CD4-positive, alpha-beta T cell treated with Interleukin-6 at 100 ng/mL for 8 hours (primary cell): ENCODE data around the gene ATG5.

Experiments used
- DNase-seq: peaks from one replicate; pipeline ENCODE4 v3.0.0-alpha.2; 2020; ENCODE audit warnings: mixed read lengths, low spot score

The ATG5 gene

GRCh38 chr6:106178900-106179299 is 146.7 kb downstream of the ATG5 start:
- DNase-seq, result no peak

DNA sequence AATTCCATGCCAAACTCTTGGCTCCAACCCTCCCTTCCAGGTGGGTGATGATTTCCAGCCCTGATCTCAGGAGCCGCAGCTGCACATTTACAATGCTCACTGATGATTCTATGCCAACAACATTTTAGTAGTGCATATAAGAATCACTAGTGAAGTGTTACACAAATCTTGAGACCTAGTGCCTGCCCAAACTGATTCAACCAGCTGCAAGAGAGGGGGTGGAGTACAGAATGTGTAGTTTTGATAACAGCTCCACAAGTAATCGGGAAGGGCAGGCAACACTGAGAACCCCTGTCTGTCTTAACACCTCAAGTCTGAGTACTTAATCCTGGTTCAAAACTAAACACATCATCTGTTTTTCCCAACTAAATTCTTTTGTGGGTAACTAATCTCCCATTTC is 147.8 kb downstream of the ATG5 start:
- DNase-seq, result no peak

GRCh38 chr6:106173124-106173879 is 152.3 kb downstream of the ATG5 start:
- no peak for DNase-seq

GRCh38 chr6:106170030-106170791 is 155.3 kb downstream of the ATG5 start:
- no peak for DNase-seq

- DNase-seq, result no peak
Measured at GRCh38 chr6:106169517-106169916, 156.0 kb downstream of the ATG5 start.

GRCh38 chr6:106168097-106168888 is 157.3 kb downstream of the ATG5 start:
- no peak for DNase-seq

DNA sequence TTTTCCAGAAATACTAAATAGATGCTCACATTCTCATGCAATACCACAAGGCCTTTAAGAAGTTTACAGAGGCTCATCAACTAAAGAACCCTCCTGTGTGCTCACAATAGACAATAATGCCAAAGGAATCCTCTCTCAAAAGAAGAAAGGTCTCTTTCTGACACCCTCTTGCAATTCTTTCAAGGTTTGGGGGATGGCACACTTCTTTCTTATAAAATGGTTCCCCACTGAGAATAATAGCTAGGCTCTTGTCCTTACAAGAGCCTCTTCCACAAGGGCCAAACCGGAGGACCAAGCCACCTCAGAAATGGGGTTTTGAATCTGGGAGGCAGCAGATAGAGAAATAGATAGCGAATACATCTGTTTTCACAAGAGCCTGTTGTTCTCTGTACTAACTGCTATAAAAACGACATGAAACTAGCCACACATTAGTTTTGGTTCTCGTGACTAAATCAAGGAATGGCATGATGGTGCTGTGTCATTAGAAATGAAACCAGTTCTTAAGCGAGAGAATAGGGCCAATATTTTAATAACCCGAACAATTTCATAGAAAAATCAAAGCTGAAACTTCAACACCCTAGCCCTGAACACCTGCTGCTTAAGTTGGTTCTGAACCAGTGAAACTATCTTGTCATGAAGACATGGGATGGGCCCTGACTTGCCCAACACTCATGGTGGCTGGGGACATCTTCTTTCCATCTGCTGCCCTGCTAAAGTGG is 158.3 kb downstream of the ATG5 start:
- DNase-seq, result no peak

DNA sequence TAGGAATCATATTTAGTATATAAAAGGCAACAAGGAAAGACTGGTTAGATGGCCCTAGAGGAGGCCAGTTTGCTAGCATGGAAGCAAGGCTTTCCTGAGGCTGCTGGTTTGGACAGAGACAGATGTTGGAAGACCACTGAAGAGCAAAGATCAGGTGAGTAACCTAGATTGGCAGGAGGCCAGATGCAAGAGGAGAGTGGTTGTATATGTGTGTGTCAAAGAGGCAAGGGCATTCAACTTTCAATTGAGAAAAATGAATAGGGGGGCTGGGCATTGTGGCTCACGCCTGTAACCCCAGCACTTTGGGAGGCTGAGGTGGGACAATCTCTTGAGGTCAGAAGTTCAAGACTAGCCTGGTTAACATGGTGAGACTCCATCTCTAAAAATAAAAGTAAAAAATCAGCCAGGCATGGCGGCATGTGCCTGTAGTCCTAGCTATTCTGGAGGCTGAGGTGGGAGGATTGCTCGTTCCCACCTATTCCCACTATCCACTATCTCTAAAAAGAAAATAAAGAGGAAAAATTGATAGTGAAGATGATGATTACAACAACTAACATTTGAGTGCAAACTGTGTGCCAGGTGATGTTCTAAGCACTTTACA is 159.6 kb downstream of the ATG5 start:
- no peak for DNase-seq

DNA sequence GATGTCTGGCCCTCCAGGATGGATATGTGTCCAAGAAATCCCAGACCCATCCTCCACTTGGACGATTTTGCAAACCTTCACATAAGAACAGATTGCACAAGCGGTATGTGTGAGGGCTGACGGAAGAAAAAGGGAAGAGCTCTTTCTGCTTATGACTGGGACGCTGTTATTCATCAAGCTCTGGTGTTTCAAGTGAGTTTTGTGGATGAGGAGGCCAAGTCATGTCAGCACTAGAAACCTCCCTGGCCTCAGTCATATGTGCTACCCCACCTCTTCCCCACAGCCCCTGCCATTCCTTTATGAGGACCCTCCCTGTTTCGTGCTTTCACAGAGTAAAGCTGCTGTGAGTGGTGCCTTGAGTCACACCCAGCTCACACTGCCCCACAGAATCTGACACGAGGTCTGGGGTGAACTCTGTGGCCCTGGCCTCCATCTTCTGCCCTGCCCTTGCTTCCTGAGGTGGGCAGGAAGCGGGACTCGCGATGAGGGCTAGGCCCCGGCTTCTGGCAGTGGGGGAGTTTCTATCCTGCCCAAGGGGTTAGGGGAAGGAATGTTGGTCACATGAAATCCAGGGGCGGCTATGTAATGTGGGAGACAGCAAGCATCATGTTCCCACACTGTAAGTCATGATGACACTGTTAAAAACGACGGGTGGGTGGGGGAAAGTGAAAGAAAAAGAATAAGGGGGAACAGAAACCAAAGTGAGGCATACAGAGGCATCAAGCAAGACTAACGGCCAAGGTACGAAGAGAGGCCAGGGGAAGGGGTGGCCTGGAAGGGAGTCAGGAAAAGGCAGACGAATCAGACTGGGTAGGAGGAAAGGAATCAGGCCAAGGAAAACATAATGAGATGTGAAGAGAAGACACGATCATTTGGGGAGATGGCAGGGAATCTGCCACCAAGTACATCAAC is 161.3 kb downstream of the ATG5 start:
- peak; percentile 26 for DNase-seq

GRCh38 chr6:106163446-106163965 is 162.1 kb downstream of the ATG5 start:
- peak; percentile 53 for DNase-seq

DNA sequence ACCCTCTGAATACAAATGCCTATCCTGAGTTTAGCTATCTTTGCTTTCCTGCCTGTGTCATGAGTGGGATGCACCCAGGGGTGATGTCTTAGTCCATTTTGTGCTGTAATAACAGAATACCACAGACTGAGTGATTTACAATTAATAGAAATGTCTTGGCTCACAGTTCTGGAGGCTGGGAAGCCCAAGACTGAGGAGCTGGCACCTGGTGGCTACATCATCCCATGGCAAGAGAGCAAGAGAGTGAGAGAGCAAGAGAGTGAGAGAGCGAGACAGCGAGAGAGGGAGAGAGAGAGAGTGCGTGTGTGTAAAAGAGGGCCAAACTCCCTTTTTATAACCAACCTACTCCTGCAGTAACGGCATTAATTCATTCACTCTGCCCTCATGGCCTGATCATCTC is 162.6 kb downstream of the ATG5 start:
- DNase-seq, result no peak

DNA sequence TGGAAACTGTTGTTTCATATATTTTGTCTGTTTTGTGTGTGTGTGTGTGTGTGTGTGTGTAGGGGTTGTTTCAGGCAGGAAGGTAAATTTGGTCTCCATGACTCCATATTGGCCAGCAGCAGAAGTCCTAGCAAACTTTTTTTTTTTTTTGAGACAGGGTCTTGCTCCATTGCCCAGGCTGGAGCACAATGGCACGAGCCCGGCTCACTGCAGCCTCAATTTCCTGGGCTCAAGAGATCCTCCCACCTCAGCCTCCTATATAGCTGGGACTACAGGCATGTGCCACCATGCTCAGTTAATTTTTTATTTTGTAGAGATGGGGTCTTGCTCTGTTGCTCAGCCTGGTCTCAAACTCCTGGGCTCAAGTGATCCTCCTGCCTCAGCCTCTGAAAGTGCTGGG is 163.7 kb downstream of the ATG5 start:
- DNase-seq, result no peak

DNA sequence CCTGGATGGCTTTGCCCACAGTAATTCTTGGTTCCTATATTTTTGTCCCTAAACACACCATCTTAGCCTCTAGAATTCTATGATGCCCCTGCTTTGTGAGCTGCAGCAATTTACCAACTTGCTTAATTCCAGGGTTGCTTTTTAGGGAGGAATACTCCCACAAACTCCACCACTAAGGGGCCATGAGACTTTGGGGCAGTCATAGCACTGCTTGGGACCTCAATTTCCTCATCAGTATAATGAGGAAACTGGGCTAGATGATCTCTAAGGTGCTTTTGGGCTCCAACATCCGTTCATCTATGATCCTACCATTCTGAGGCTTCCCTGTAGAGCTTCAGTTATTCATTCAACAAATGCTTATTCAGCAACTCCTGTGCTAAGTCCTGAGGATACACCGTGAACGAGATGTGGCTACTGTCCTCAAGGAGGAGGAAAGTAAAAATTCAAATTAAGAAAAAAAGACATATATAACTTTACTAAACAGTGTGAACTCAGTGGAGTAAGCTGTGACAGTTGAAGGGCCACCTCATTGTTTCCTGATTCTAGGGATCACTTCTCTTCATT is 164.2 kb downstream of the ATG5 start:
- DNase-seq, result no peak

- DNase-seq, result no peak
Measured at GRCh38 chr6:106160189-106160588, 165.4 kb downstream of the ATG5 start.

- no peak for DNase-seq
Measured at GRCh38 chr6:106159531-106159940, 166.0 kb downstream of the ATG5 start.

- no peak for DNase-seq
Measured at GRCh38 chr6:106158816-106159215, 166.7 kb downstream of the ATG5 start.

GRCh38 chr6:106156863-106157262 is 168.7 kb downstream of the ATG5 start:
- no peak for DNase-seq

DNA sequence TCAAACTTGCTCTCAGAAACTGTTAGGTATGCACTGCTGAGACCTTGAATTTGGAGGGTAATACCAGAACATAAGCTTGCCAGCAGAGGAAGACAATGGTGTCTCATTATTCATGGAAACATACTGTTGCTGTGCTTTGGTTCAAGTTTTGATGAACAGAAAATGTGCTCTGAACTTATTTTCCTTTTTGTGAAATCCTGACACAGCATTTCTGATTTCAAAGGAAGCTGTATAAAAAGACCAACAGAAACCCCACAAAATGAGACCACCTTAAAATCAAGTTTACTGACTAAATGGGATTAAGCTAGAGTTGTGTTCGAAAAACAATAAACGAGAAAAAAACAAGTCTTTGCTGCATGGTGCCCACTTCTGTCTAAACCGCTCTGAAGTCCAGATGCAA is 169.1 kb downstream of the ATG5 start:
- DNase-seq, result no peak

DNA sequence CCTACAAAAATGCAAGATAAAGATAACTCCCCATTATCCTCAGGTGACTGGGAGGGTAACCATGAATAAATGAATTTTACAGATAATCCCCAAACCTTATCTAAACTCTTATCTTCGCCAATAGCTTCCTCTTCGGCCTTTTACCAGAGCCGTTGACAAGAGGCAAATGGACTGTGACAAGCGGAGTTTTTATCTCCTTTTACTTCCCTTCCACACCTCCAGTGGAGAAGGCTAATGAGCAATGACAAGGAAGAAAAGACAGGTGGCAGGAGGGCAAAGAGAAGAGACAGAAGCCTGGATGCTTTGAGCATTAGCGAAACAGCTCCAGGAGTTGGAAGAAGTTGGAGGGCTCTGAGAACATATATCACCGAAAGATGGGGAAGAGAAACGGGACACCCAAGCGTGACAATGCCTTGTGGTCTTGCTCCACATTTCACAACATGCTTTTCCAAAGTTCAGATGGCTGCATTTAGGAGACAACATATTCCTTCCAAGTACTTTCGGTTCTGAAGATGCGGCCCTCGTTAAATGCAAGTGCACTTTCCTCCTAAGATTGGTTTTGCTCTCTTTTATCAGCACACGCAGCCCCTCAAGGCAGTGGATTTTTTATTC is 170.2 kb downstream of the ATG5 start:
- no peak for DNase-seq

DNA sequence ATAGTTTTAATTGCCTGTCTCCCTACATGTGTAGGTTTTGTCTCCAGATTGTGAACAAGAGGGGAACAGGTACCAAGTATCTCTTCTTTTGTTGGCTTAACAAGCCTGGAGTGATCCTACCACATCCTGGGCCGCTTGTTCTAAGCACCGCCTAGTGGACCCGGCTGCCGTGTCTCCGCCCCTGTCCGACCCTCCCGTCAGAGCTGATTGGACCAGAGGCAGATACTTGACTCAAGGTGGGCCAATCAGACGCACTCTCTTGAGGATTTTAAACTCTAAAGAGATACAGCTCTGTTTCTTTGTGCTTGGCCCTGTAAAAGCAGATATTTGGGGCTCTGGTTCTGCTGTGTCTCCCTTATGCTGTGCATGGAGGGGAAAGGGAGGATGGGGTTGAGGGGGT is 171.2 kb downstream of the ATG5 start:
- no peak for DNase-seq
